GM12878 (cell line): ENCODE results near the gene EHD1. TPM values are rescaled to one million over a fixed set of nuclear protein-coding genes. Genes with fewer than 3 reads are reported as not detected.

ENCODE experiments used
- ATAC-seq: fragments of 200-7000 bp; cut with Tn5 transposase; 3 replicates; pipeline ENCODE4 v1.9.1; 2020; ENCODE audit warnings: mild to moderate bottlenecking, moderate library complexity
- BruUV-seq: library from RNA; stranded (reverse); fragments of 400-500 nt; replicated peaks from 2 replicates; lab custom pipeline; 2021; lab: Mats Ljungman, UMichigan
- CTCF ChIA-PET: fragments of 300-600 bp; sonication (Branson Sonifier 250); formaldehyde crosslinking; extraction: SDS; loops from one replicate; lab custom pipeline; 2021; ENCODE audit warnings: inconsistent platforms; lab: Yijun Ruan, JAX
- POLR2A ChIA-PET: fragments of 350-600 bp; formaldehyde crosslinking; extraction: SDS; loops from one replicate; lab custom pipeline; 2021; ENCODE audit warnings: inconsistent platforms; lab: Charles Lee
- RAD21 ChIA-PET: fragments of 300-600 bp; sonication (Branson Sonifier 250); formaldehyde crosslinking; loops from one replicate; lab custom pipeline; 2023; ENCODE audit warnings: antibody characterized with exemption; ENCODE audit not compliant: unreplicated experiment; lab: Charles Lee
- SMC1A ChIA-PET: fragments of 300-600 bp; sonication (Branson Sonifier 250); formaldehyde crosslinking; loops from one replicate; lab custom pipeline; 2023; ENCODE audit not compliant: unreplicated experiment, uncharacterized antibody; lab: Charles Lee
- DNase-seq: peaks from one replicate; pipeline ENCODE4 v3.0.0-alpha.2; 2011; ENCODE audit warnings: low read depth, low spot score
- FAIRE-seq: peaks from 3 replicates; lab custom pipeline; 2011; peaks lifted over from hg19 to GRCh38; lab: Jason Lieb, UNC
- H2AFZ ChIP-seq: 2 replicates; pipeline ENCODE4 v1.6.0; 2011; ENCODE audit warnings: low read depth, low read length, control low read depth; ENCODE audit not compliant: control insufficient read depth
- H3K27ac ChIP-seq: 2 replicates; pipeline ENCODE4 v1.5.1; 2011; ENCODE audit warnings: control low read depth; ENCODE audit not compliant: control insufficient read depth, insufficient read depth
- H3K27me3 ChIP-seq, 2 experiments: replicated peaks in 1 of 2; 2 replicates each; pipeline versions ENCODE4 v1.6.0 to v1.6.1; 2011; ENCODE audit warnings: low read length in 1 of 2; ENCODE audit not compliant: control insufficient read depth in 2 of 2, insufficient read depth in 2 of 2
- H3K36me3 ChIP-seq, 2 experiments: 2 replicates each; pipeline ENCODE4 v1.5.1; 2011; ENCODE audit warnings: low read length in 1 of 2; ENCODE audit not compliant: control insufficient read depth in 2 of 2, insufficient read depth in 2 of 2
- H3K4me1 ChIP-seq: 2 replicates; pipeline ENCODE4 v1.6.1; 2011; ENCODE audit warnings: mild to moderate bottlenecking, low read length, moderate library complexity, mixed read lengths; ENCODE audit not compliant: control insufficient read depth, insufficient read depth
- H3K4me2 ChIP-seq: 2 replicates; pipeline ENCODE4 v1.6.0; 2011; ENCODE audit warnings: control low read depth; ENCODE audit not compliant: control insufficient read depth, insufficient read depth
- H3K4me3 ChIP-seq: fragments of 200-600 bp; sonication (generic); 2 replicates; pipeline ENCODE4 v1.5.1; 2016
- H3K79me2 ChIP-seq: 2 replicates; pipeline ENCODE4 v1.6.0; 2011; ENCODE audit warnings: low read length; ENCODE audit not compliant: control insufficient read depth, insufficient read depth
- H3K9ac ChIP-seq: 2 replicates; pipeline ENCODE4 v1.8.0; 2011; ENCODE audit warnings: low read length, control low read depth, mixed read lengths; ENCODE audit not compliant: control insufficient read depth, insufficient read depth
- H3K9me3 ChIP-seq: replicated peaks from 3 replicates; pipeline ENCODE4 v1.5.1; 2011; ENCODE audit warnings: mild to moderate bottlenecking, low read length; ENCODE audit not compliant: control insufficient read depth, insufficient read depth
- H4K20me1 ChIP-seq: 2 replicates; pipeline ENCODE4 v1.6.0; 2011; ENCODE audit not compliant: control insufficient read depth, insufficient read depth
- CBFB ChIP-seq: IDR thresholded peaks from 2 replicates; pipeline ENCODE4 v1.6.1; 2016; ENCODE audit warnings: antibody characterized with exemption, low read depth
- ETV6 ChIP-seq, 2 experiments: fragments of 450-650 bp in 1 of 2; IDR thresholded peaks in 1 of 2; conservative IDR thresholded peaks in 1 of 2; 2 replicates each; pipeline ENCODE4 v1.6.1; 2014; ENCODE audit warnings: antibody characterized with exemption in 1 of 2, borderline replicate concordance in 1 of 2, low read depth in 1 of 2, mild to moderate bottlenecking in 1 of 2, moderate library complexity in 1 of 2
- HCFC1 ChIP-seq: fragments of 150-350 bp; IDR thresholded peaks from 2 replicates; pipeline ENCODE4 v1.6.1; 2014; ENCODE audit warnings: low read length
- IKZF1 ChIP-seq: fragments of 450-650 bp; conservative IDR thresholded peaks from 2 replicates; pipeline ENCODE4 v1.6.1; 2017; ENCODE audit warnings: antibody characterized with exemption, mild to moderate bottlenecking
- MTA2 ChIP-seq: fragments of 450-650 bp; IDR thresholded peaks from 2 replicates; pipeline ENCODE4 v1.6.1; 2016; ENCODE audit warnings: low read depth, mild to moderate bottlenecking, moderate library complexity
- NR2F1 ChIP-seq: fragments of 450-650 bp; conservative IDR thresholded peaks from 2 replicates; pipeline ENCODE4 v1.6.1; 2017; ENCODE audit warnings: mild to moderate bottlenecking
- POLR2A ChIP-seq: IDR thresholded peaks from 2 replicates; pipeline ENCODE4 v1.6.1; 2011; ENCODE audit warnings: low read depth, mild to moderate bottlenecking, low read length
- POLR2AphosphoS5 ChIP-seq: IDR thresholded peaks from 2 replicates; pipeline ENCODE4 v1.6.1; 2011; ENCODE audit warnings: mild to moderate bottlenecking, low read length, inconsistent platforms
- RELB ChIP-seq: fragments of 450-650 bp; IDR thresholded peaks from 2 replicates; pipeline ENCODE4 v1.6.1; 2017; ENCODE audit warnings: low read depth, mild to moderate bottlenecking, moderate library complexity
- SMAD5 ChIP-seq: IDR thresholded peaks from 2 replicates; pipeline ENCODE4 v1.6.1; 2016; ENCODE audit warnings: antibody characterized with exemption, low read depth
- YY1 ChIP-seq: IDR thresholded peaks from 2 replicates; pipeline ENCODE4 v1.6.1; 2011; ENCODE audit warnings: low read depth, mild to moderate bottlenecking, low read length
- ZNF687 ChIP-seq: fragments of 450-650 bp; IDR thresholded peaks from 2 replicates; pipeline ENCODE4 v1.6.1; 2017; ENCODE audit warnings: mild to moderate bottlenecking, moderate library complexity
- WGBS: methylation state at CpG from one replicate; pipeline ENCODE4 v1.1.6; 2016; ENCODE audit warnings: low lambda C conversion rate; ENCODE audit not compliant: insufficient replicate concordance, insufficient coverage; ENCODE audit errors: missing lambda C conversion rate; 5-methylcytosine and 5-hydroxymethylcytosine counted together
- in situ Hi-C: fragments of 300-500 bp; cut with MboI; formaldehyde crosslinking; loops from 9 replicates; pipeline ENCODE4 v1.14.3; 2018; ENCODE audit warnings: mixed read lengths
- intact Hi-C: fragments of 100-400 bp; cut with micrococcal nuclease; formaldehyde crosslinking; loops from one replicate; pipeline ENCODE4 v1.14.2; 2022; ENCODE audit not compliant: unreplicated experiment
- polyA plus RNA-seq, 11 experiments: library from polyadenylated mRNA; depleted of rRNA in 4 of 11; unstranded in 6 of 11; stranded (reverse) in 5 of 11; fragments of >200 nt; fragmentation: Nextera tagmentation in 4 of 11; fragmentation: Illumina TruSeq in 1 of 11; extraction: Ambion mirVana in 4 of 11; extraction: Trizol in 1 of 11; gene quantifications; 1 replicate in 1 of 11; 2 replicates in 10 of 11; pipeline versions ENCODE4 v1.2.1 to v1.2.3, GENCODE V29; 2011 to 2016; ENCODE audit warnings: inconsistent platforms in 2 of 11, missing spikeins in 2 of 11, low read depth in 1 of 11
- total RNA-seq, 4 experiments: library from RNA; depleted of rRNA in 3 of 4; stranded (reverse); fragments of >200 nt in 3 of 4; fragmentation: Illumina TruSeq in 1 of 4; extraction: Trizol in 1 of 4; gene quantifications; 2 replicates each; pipeline versions ENCODE4 v1.2.1 to v1.2.3, GENCODE V29; 2013 to 2021

The EHD1 gene
- total and polyA plus RNA-seq, 10 of the 15 experiments (the other 5 are each of a cell fraction or from before 2014, with no cell fraction given): 1.0 to 165 (median 66.5) TPM

GRCh38 chr11:64867748-64868462, 10.5 kb downstream of the EHD1 start (continued):
- TF ChIP-seq POLR2A (peak; percentile 58; the same call in 1 of the 2 replicates), SMAD5 (no peak), POLR2AphosphoS5 (peak; percentile 23; the same call in 1 of the 2 replicates), CBFB (no peak)

- no TSS peak for BruUV-seq
- Histone ChIP-seq H3K4me3 (peak overlapping the region; percentile 45), H3K4me1 (peaks cover 92% of the 10 kb centered on the region), H3K9me3 (no peaks in the 10 kb centered on the region), H4K20me1 (peaks cover 3% of the 10 kb centered on the region; the same call in 1 of the 2 replicates), H3K27me3 (no peaks in the 10 kb centered on the region), H2AFZ (no peak overlapping the region), H3K4me2 (peak overlapping the region; percentile 83), H3K27ac (peak overlapping the region; percentile 99), H3K9ac (peak overlapping the region; percentile 56), H3K79me2 (peaks cover 93% of the 10 kb centered on the region), H3K36me3 (peaks cover 28 to 29% of the 10 kb centered on the region in 2 experiments; a peak in 3 of 4 replicates)
- in situ Hi-C loops: loop anchor here (10.0 kb wide), 1 partner anchor 559 kb away; the partner anchor contains the start of gene NEAT1
- ChIA-PET RAD21 (interaction anchor here (13.2 to 15.8 kb wide), 2 partner anchors 12 to 17 kb away, joined by 253 to 316 read pairs; partner anchors contain the start of genes CDC42BPG and EHD1), POLR2A (interaction anchor here (0.6 to 24.3 kb wide), 6 partner anchors 9 to 197 kb away, joined by 3 to 620 read pairs (median 4); partner anchors contain the start of genes CDC42BPG, EHD1 and PPP2R5B), SMC1A (interaction anchor here (1.1 to 15.0 kb wide), 4 partner anchors 11 to 130 kb away, joined by 3 to 306 read pairs (median 114); partner anchors contain the start of genes BATF2 and EHD1), CTCF (interaction anchor here (0.6 to 28.8 kb wide), 4 partner anchors 16 to 417 kb away, joined by 3 to 1208 read pairs (median 189); partner anchors contain the start of genes CDC42BPG and EHD1)
- 0 out of 2 replicates have a peak, but pooled peaks have one; percentile 27 for TF ChIP-seq YY1
- no peak for TF ChIP-seq HCFC1
- TF ChIP-seq ZNF687: peak; percentile 52
- no peak; the same call in 1 of the 2 replicates for TF ChIP-seq MTA2
- TF ChIP-seq POLR2A: peak; percentile 9; the same call in 1 of the 2 replicates
- TF ChIP-seq NR2F1: peak; percentile 63
- no peak for TF ChIP-seq RELB
- TF ChIP-seq ETV6 (conservative IDR thresholded peaks at IDR 0.05 in 1 of 2, IDR thresholded peaks at IDR 0.05 in 1 of 2; ENCODE audit: borderline replicate concordance in 1 of 2, low read depth in 1 of 2): 0 out of 4 replicates have a peak, but pooled peaks of 1 of the 2 experiments have one; percentile 2
- TF ChIP-seq IKZF1: no peak
- peak; percentile 46; the same call in 1 of the 2 replicates for TF ChIP-seq POLR2AphosphoS5
- 26% methylated on average over 4 of the region's 4 CpGs for WGBS
- FAIRE-seq: no peak
- no peak for DNase-seq
- intact Hi-C loops: no loop called here
- peak; percentile 4 for ATAC-seq
Measured at GRCh38 chr11:64866173-64866491, 12.3 kb downstream of the EHD1 start.
